Keratinocyte (primary cell): ENCODE measurements around the gene KLHL22.

ENCODE experiments used
- CTCF ChIP-seq, 3 experiments: IDR thresholded peaks in 1 of 3; conservative IDR thresholded peaks in 1 of 3; optimal IDR thresholded peaks in 1 of 3; 2 replicates in 2 of 3; 3 replicates in 1 of 3; pipeline versions ENCODE3 to v1.5.1; 2011; ENCODE audit warnings: low read length in 3 of 3, mild to moderate bottlenecking in 3 of 3, moderate library complexity in 2 of 3, control low read depth in 1 of 3, inconsistent platforms in 1 of 3; ENCODE audit not compliant: insufficient read depth in 2 of 3; ENCODE audit errors: extremely low read depth in 1 of 3
- EZH2 ChIP-seq: IDR thresholded peaks from one replicate; pipeline ENCODE4 v1.6.1; 2012; ENCODE audit warnings: inconsistent platforms, mild to moderate bottlenecking, low read length, moderate library complexity

GRCh38 chr22:20530368-20531153, 35.0 kb upstream of the KLHL22 start:
- peak in 2 of 3 experiments; percentile 39 to 53 for TF ChIP-seq CTCF (optimal IDR thresholded peaks at IDR 0.05 in 1 of 3, IDR thresholded peaks at IDR 0.05 in 1 of 3, conservative IDR thresholded peaks at IDR 0.05 in 1 of 3; ENCODE audit: extremely low read depth in 1 of 3, insufficient read depth in 2 of 3, low read length in 3 of 3)
- no peak for TF ChIP-seq EZH2
